Chondrocyte (in vitro differentiated cells): ENCODE data around the gene FBXO44. TPM values are rescaled to one million over a fixed set of nuclear protein-coding genes. Genes with fewer than 3 reads are reported as not detected.
A peak's percentile ranks its signal among the peaks of the same experiment; 100 is the strongest.

Experiments used
- DNase-seq: peaks from one replicate; pipeline ENCODE4 v3.0.0; 2021; ENCODE audit warnings: mixed read lengths, low spot score
- H3K27ac Mint-ChIP-seq: one replicate; pipeline ENCODE4 v1.8.0; 2021; ENCODE audit warnings: mild to moderate bottlenecking, moderate library complexity, mixed read lengths; ENCODE audit not compliant: unreplicated experiment
- H3K27me3 Mint-ChIP-seq: 2 replicates; pipeline ENCODE4 v1.8.0; 2021; ENCODE audit warnings: low read depth, mixed read lengths
- H3K36me3 Mint-ChIP-seq: 2 replicates; pipeline ENCODE4 v1.8.0; 2021; ENCODE audit warnings: low read depth, mixed read lengths
- H3K4me1 Mint-ChIP-seq: 2 replicates; pipeline ENCODE4 v1.8.0; 2021; ENCODE audit warnings: low read depth, mild to moderate bottlenecking, mixed read lengths
- H3K4me3 Mint-ChIP-seq: one replicate; pipeline ENCODE4 v1.8.0; 2021; ENCODE audit warnings: mild to moderate bottlenecking, moderate library complexity, mixed read lengths; ENCODE audit not compliant: unreplicated experiment
- H3K9me3 Mint-ChIP-seq: 2 replicates; pipeline ENCODE4 v1.8.0; 2021; ENCODE audit warnings: low read depth, mixed read lengths
- CTCF ChIP-seq: fragments of 200-600 bp; sonication (generic); IDR thresholded peaks from 2 replicates; pipeline ENCODE4 v1.5.0; 2021; ENCODE audit warnings: antibody characterized with exemption, mild to moderate bottlenecking, moderate library complexity
- total RNA-seq: library from RNA; stranded (reverse); gene quantifications from 3 replicates; pipeline ENCODE4 v1.2.1, GENCODE V29; 2021

FBXO44 gene
- total RNA-seq, 1 donor from 2014 or later = 17.5 TPM

- peaks cover 3% of the 10 kb centered on the region for H3K4me1 Mint-ChIP-seq
- no peak overlapping the region for H3K4me3 Mint-ChIP-seq
- H3K27ac Mint-ChIP-seq = no peak overlapping the region
- no peak for TF ChIP-seq CTCF
- DNase-seq = no peak
- peaks cover 22% of the 10 kb centered on the region for H3K27me3 Mint-ChIP-seq
- no peaks in the 10 kb centered on the region for H3K9me3 Mint-ChIP-seq
- H3K36me3 Mint-ChIP-seq = no peaks in the 10 kb centered on the region
Measured at GRCh38 chr1:11711490-11711889, 56.8 kb downstream of the FBXO44 start.

GRCh38 chr1:11712285-11712684, 57.6 kb downstream of the FBXO44 start:
- Mint-ChIP-seq H3K4me3 (no peak overlapping the region), H3K27me3 (peaks cover 22% of the 10 kb centered on the region), H3K27ac (no peak overlapping the region), H3K36me3 (no peaks in the 10 kb centered on the region), H3K4me1 (peaks cover 3% of the 10 kb centered on the region), H3K9me3 (no peaks in the 10 kb centered on the region)
- TF ChIP-seq CTCF = no peak
- DNase-seq = peak; percentile 59

Other genes starting within 250 kb of the FBXO44 start
- gene DISP3, start 175.7 kb upstream of the FBXO44 start, total RNA-seq = 0.05 to 0.21 TPM in 2 of 3 replicates, not detected in the other
- 1.2 to 1.6 TPM (median 1.2 TPM) in 3 replicates for gene FBXO2, start 448 bp upstream of the FBXO44 start, total RNA-seq
- gene FBXO6, start 9.3 kb downstream of the FBXO44 start, total RNA-seq = 8.5 to 10.1 TPM (median 9.2 TPM) in 3 replicates
- gene MAD2L2, start 26.3 kb downstream of the FBXO44 start, total RNA-seq = 31.8 to 33.6 TPM (median 32.1 TPM) in 3 replicates
- 0.17 to 0.29 TPM (median 0.18 TPM) in 3 replicates for gene DRAXIN, start 36.8 kb downstream of the FBXO44 start, total RNA-seq
- gene AGTRAP, start 81.3 kb downstream of the FBXO44 start, total RNA-seq = 19.8 to 25.5 TPM (median 23.8 TPM) in 3 replicates
- 0.36 TPM in 1 of 3 replicates, not detected in the others for gene C1orf167, start 107.3 kb downstream of the FBXO44 start, total RNA-seq
- 18.2 to 23.3 TPM (median 22.3 TPM) in 3 replicates for gene MTHFR, start 151.1 kb downstream of the FBXO44 start, total RNA-seq
- gene CLCN6, start 151.3 kb downstream of the FBXO44 start, total RNA-seq = 20.7 to 22.2 TPM (median 21.7 TPM) in 3 replicates
- gene NPPA, start 192.9 kb downstream of the FBXO44 start, total RNA-seq = not detected in 3 replicates
- gene NPPB, start 204.1 kb downstream of the FBXO44 start, total RNA-seq = not detected in 3 replicates